Bronchial epithelial cell (primary cell): Measurements from ENCODE around the gene PFKFB3. TPM values are rescaled to one million over a fixed set of nuclear protein-coding genes. Genes with fewer than 3 reads are reported as not detected.
A peak's percentile ranks its signal among the peaks of the same experiment; 100 is the strongest.

Source experiments
- DNase-seq: peaks from one replicate; pipeline ENCODE4 v3.0.0-alpha.2; 2010; ENCODE audit warnings: low read depth
- FAIRE-seq: peaks from 2 replicates; lab custom pipeline; 2011; peaks lifted over from hg19 to GRCh38; lab: Jason Lieb, UNC
- H3K27me3 ChIP-seq: 2 replicates; pipeline ENCODE4 v1.5.1; 2011; ENCODE audit warnings: low read length; ENCODE audit not compliant: control insufficient read depth, insufficient read depth
- H3K36me3 ChIP-seq: 2 replicates; pipeline ENCODE4 v1.5.1; 2011; ENCODE audit warnings: low read length; ENCODE audit not compliant: control insufficient read depth, insufficient read depth
- H3K4me3 ChIP-seq: 2 replicates; pipeline ENCODE4 v1.5.1; 2011; ENCODE audit warnings: mild to moderate bottlenecking, low read depth, low read length, control low read depth
- CTCF ChIP-seq: IDR thresholded peaks from 2 replicates; pipeline ENCODE4 v1.5.1; 2011; ENCODE audit warnings: mild to moderate bottlenecking, moderate library complexity, low read length, control low read depth, inconsistent platforms; ENCODE audit not compliant: insufficient read depth, severe bottlenecking
- total RNA-seq: library from RNA; depleted of rRNA; stranded (reverse); fragments of >200 nt; gene quantifications from 2 replicates; pipeline ENCODE4 v1.2.1, GENCODE V29; 2014

PFKFB3 gene
- 18.7 and 37.0 TPM in 2 replicates for total RNA-seq

GRCh38 chr10:6202684-6203330, at the start of gene PFKFB3:
Gene PFKFB3, plus strand, starts transcription at chr10:6202932. Its CDS starts 329 bp downstream, at chr10:6203261.
- peak; percentile 73 for DNase-seq
- Histone ChIP-seq H3K27me3 (no peaks in the 10 kb centered on the region), H3K36me3 (no peaks in the 10 kb centered on the region), H3K4me3 (peak within 1 kb of the TSS; percentile 70)
- peak; percentile 91 for TF ChIP-seq CTCF
- no peak for FAIRE-seq

GRCh38 chr10:6153845-6154244, 48.9 kb upstream of the PFKFB3 start:
- Histone ChIP-seq H3K27me3 (no peaks in the 10 kb centered on the region), H3K4me3 (no peak overlapping the region), H3K36me3 (no peaks in the 10 kb centered on the region)
- DNase-seq, result no peak
- FAIRE-seq, result no peak
- no peak for TF ChIP-seq CTCF

- Histone ChIP-seq H3K36me3 (no peaks in the 10 kb centered on the region), H3K4me3 (no peak overlapping the region), H3K27me3 (no peaks in the 10 kb centered on the region)
- DNase-seq (no peak), FAIRE-seq (no peak)
- TF ChIP-seq CTCF, result no peak
Observed at GRCh38 chr10:6154566-6154965, 48.2 kb upstream of the PFKFB3 start.

- TF ChIP-seq CTCF, result no peak
- DNase-seq, result no peak
- no peak overlapping the region for H3K4me3 ChIP-seq
- H3K36me3 ChIP-seq, result no peaks in the 10 kb centered on the region
- no peak for FAIRE-seq
- H3K27me3 ChIP-seq, result no peaks in the 10 kb centered on the region
Observed at GRCh38 chr10:6158276-6158675, 44.5 kb upstream of the PFKFB3 start.

- no peak overlapping the region for H3K4me3 ChIP-seq
- FAIRE-seq, result no peak
- no peak for DNase-seq
- TF ChIP-seq CTCF, result no peak
- H3K36me3 ChIP-seq, result peaks cover 2% of the 10 kb centered on the region
- no peaks in the 10 kb centered on the region for H3K27me3 ChIP-seq
Observed at GRCh38 chr10:6161921-6162320, 40.8 kb upstream of the PFKFB3 start.
